ENCODE measurements around the gene LCP1. TPM values are rescaled to one million over a fixed set of nuclear protein-coding genes. Genes with fewer than 3 reads are reported as not detected.

The LCP1 gene
- total and polyA plus RNA-seq, 9 of the 15 experiments (the other 6 are each of a cell fraction or from before 2014, with no cell fraction given): 83.0 to 255 (median 163) TPM

- TF ChIP-seq PRDM10 (IDR thresholded peaks at IDR 0.05; ENCODE audit: partially characterized antibody) (no peak), CCNT2 (IDR thresholded peaks at IDR 0.05; ENCODE audit: borderline replicate concordance, extremely low read depth, insufficient read length, low read depth, low read length) (no peak), GABPA (tag; conservative IDR thresholded peaks at IDR 0.05; ENCODE audit: low read depth) (peak; percentile 61), POLR2AphosphoS2 (IDR thresholded peaks at IDR 0.05; ENCODE audit: low read length) (peak; percentile 93; the same call in 1 of the 2 replicates), HNRNPLL (IDR thresholded peaks at IDR 0.05; ENCODE audit: low read depth, low read length, poor library complexity, severe bottlenecking) (no peak), MCM7 (IDR thresholded peaks at IDR 0.05) (no peak), THAP12 (CRISPR knock-in tag; IDR thresholded peaks at IDR 0.05) (no peak), ZFP1 (CRISPR knock-in tag; IDR thresholded peaks at IDR 0.05) (no peak; the same call in 1 of the 2 replicates), ZNF436 (CRISPR knock-in tag; IDR thresholded peaks at IDR 0.05) (no peak), CBX3 (IDR thresholded peaks at IDR 0.05; ENCODE audit: borderline replicate concordance in 1 of 2, low read length in 2 of 2) (no peak), RBM14 (IDR thresholded peaks at IDR 0.05; ENCODE audit: borderline replicate concordance, insufficient read depth, low read depth, low read length) (no peak), ZNF695 (CRISPR knock-in tag; IDR thresholded peaks at IDR 0.05) (no peak), XRCC5 (IDR thresholded peaks at IDR 0.05; ENCODE audit: low read depth, low read length) (no peak), ZNF311 (CRISPR knock-in tag; IDR thresholded peaks at IDR 0.05) (no peak), MCM2 (IDR thresholded peaks at IDR 0.05; ENCODE audit: low read depth) (no peak), U2AF1 (optimal IDR thresholded peaks at IDR 0.05; ENCODE audit: low read depth, low read length) (no peak), WHSC1 (IDR thresholded peaks at IDR 0.05; ENCODE audit: low read length) (no peak), IRF9 (tag; IDR thresholded peaks at IDR 0.05) (no peak), MTF1 (CRISPR knock-in tag; IDR thresholded peaks at IDR 0.05; ENCODE audit: borderline replicate concordance) (no peak), RBBP5 (IDR thresholded peaks at IDR 0.05; ENCODE audit: borderline replicate concordance, insufficient read depth, low read length, poor library complexity, severe bottlenecking) (no peak), TARDBP (IDR thresholded peaks at IDR 0.05) (no peak)
These were observed 56.7 kb downstream of the LCP1 start (continued) for GRCh38 chr13:46124967-46125933.

Data from K562 (cell line).